PC-9 (cell line): Measurements from ENCODE around the gene ANP32B. TPM values are rescaled to one million over a fixed set of nuclear protein-coding genes. Genes with fewer than 3 reads are reported as not detected.
"Not testable (repeated sequence)": the region's sequence is repeated elsewhere in the genome, so short reads cannot be mapped to it uniquely, and the experiment has no call there.

ENCODE experiments used
- BruUV-seq: library from RNA; stranded (reverse); fragments of 400-500 nt; replicated peaks from 2 replicates; lab custom pipeline; 2021; lab: Mats Ljungman, UMichigan
- CTCF ChIA-PET: fragments of 300-600 bp; sonication (Branson Sonifier 250); formaldehyde crosslinking; loops from one replicate; lab custom pipeline; 2022; ENCODE audit warnings: antibody characterized with exemption; lab: Charles Lee
- POLR2A ChIA-PET: fragments of 300-600 bp; sonication (Branson Sonifier 250); formaldehyde crosslinking; loops from one replicate; lab custom pipeline; 2022; ENCODE audit warnings: antibody characterized with exemption; ENCODE audit not compliant: unreplicated experiment; lab: Charles Lee
- DNase-seq, 2 experiments: peaks; one replicate each; pipeline versions ENCODE4 v3.0.0 to v3.0.0-alpha.2; 2015 to 2022; ENCODE audit warnings: mixed read lengths in 1 of 2
- H2AFZ ChIP-seq: fragments of 200-600 bp; sonication (generic); 2 replicates; pipeline ENCODE4 v1.8.1; 2017; ENCODE audit warnings: antibody characterized with exemption
- H3F3A ChIP-seq: fragments of 200-600 bp; sonication (generic); 2 replicates; pipeline ENCODE4 v1.8.1; 2017; ENCODE audit warnings: antibody characterized with exemption, mild to moderate bottlenecking, low read depth; ENCODE audit not compliant: insufficient read depth
- H3K27ac ChIP-seq: fragments of 200-600 bp; sonication (generic); 2 replicates; pipeline ENCODE4 v1.6.1; 2016; ENCODE audit warnings: mixed run types
- H3K27me3 ChIP-seq: fragments of 200-600 bp; sonication (generic); 2 replicates; pipeline ENCODE4 v1.6.1; 2016; ENCODE audit warnings: low read depth, mixed run types; ENCODE audit not compliant: insufficient read depth
- H3K36me3 ChIP-seq: fragments of 200-600 bp; sonication (generic); 2 replicates; pipeline ENCODE4 v1.6.1; 2016; ENCODE audit warnings: low read depth, mixed run types
- H3K4me1 ChIP-seq: fragments of 200-600 bp; sonication (generic); replicated peaks from 2 replicates; pipeline ENCODE4 v1.6.1; 2016; ENCODE audit warnings: mixed run types; ENCODE audit not compliant: insufficient read depth
- H3K4me2 ChIP-seq: fragments of 200-600 bp; sonication (generic); 2 replicates; pipeline ENCODE4 v1.6.1; 2017; ENCODE audit warnings: mixed run types
- H3K4me3 ChIP-seq: fragments of 200-600 bp; sonication (generic); 2 replicates; pipeline ENCODE4 v1.6.1; 2016; ENCODE audit warnings: mixed run types
- H3K79me2 ChIP-seq: fragments of 200-600 bp; sonication (generic); 2 replicates; pipeline ENCODE4 v1.6.1; 2017; ENCODE audit warnings: low read depth, mixed run types
- H3K9me2 ChIP-seq: fragments of 200-600 bp; sonication (generic); 2 replicates; pipeline ENCODE4 v1.8.1; 2017; ENCODE audit warnings: mild to moderate bottlenecking; ENCODE audit not compliant: insufficient read depth
- H3K9me3 ChIP-seq: fragments of 200-600 bp; sonication (generic); 2 replicates; pipeline ENCODE4 v1.8.1; 2016; ENCODE audit warnings: low read depth; ENCODE audit not compliant: insufficient read depth
- H4K20me1 ChIP-seq: fragments of 200-600 bp; sonication (generic); 2 replicates; pipeline ENCODE4 v1.8.1; 2017; ENCODE audit not compliant: insufficient read depth
- CTCF ChIP-seq: fragments of 200-600 bp; sonication (generic); conservative IDR thresholded peaks from 2 replicates; pipeline ENCODE4 v1.6.1; 2017; ENCODE audit warnings: mixed run types, antibody characterized with exemption, mild to moderate bottlenecking, moderate library complexity
- EZH2 ChIP-seq: fragments of 200-600 bp; sonication (generic); IDR thresholded peaks from 2 replicates; pipeline ENCODE4 v1.8.0; 2017; ENCODE audit warnings: antibody characterized with exemption, low read depth
- intact Hi-C: fragments of 100-400 bp; cut with micrococcal nuclease; formaldehyde crosslinking; loops from one replicate; pipeline ENCODE4 v1.10.0; 2022; ENCODE audit not compliant: unreplicated experiment
- total RNA-seq: library from RNA; stranded (reverse); gene quantifications from 2 replicates; pipeline ENCODE4 v1.2.3, GENCODE V29; 2021

Gene ANP32B
- total RNA-seq, 1 experiment from 2014 or later = 280 TPM

GRCh38 chr9:97994703-97995102, 11.6 kb downstream of the ANP32B start:
- Histone ChIP-seq H3K4me2 (no peak overlapping the region), H2AFZ (no peak overlapping the region), H4K20me1 (peaks cover 92% of the 10 kb centered on the region), H3K4me3 (no peak overlapping the region), H3F3A (peaks cover 57% of the 10 kb centered on the region), H3K9me2 (no peaks in the 10 kb centered on the region), H3K4me1 (peaks cover 10% of the 10 kb centered on the region), H3K9me3 (no peaks in the 10 kb centered on the region), H3K36me3 (peaks cover 44% of the 10 kb centered on the region), H3K27ac (no peak overlapping the region), H3K79me2 (peaks cover 96% of the 10 kb centered on the region), H3K27me3 (no peaks in the 10 kb centered on the region)
- ChIA-PET CTCF (no interaction called here), POLR2A (no interaction called here)
- no peak for DNase-seq
- TF ChIP-seq CTCF (no peak), EZH2 (no peak)
- no TSS peak for BruUV-seq
- intact Hi-C loops = no loop called here

GRCh38 chr9:97996676-97997075, 13.5 kb downstream of the ANP32B start:
- H3K9me2 ChIP-seq, BruUV-seq, H3K27ac ChIP-seq, H3K4me2 ChIP-seq, H3K9me3 ChIP-seq, DNase-seq, H2AFZ ChIP-seq, H3K4me1 ChIP-seq, H3K27me3 ChIP-seq, intact Hi-C loops, H3K4me3 ChIP-seq, CTCF ChIA-PET: not testable (repeated sequence)
- POLR2A ChIA-PET = interaction anchor here (0.7 kb wide), 1 partner anchor 9 kb away, joined by 3 read pairs; no protein-coding TSS in a partner anchor
- Histone ChIP-seq H3F3A (peaks cover 54% of the 10 kb centered on the region; the same call in 1 of the 2 replicates), H3K36me3 (peaks cover 55% of the 10 kb centered on the region), H3K79me2 (peaks cover 95% of the 10 kb centered on the region), H4K20me1 (peaks cover 92% of the 10 kb centered on the region)

DNA sequence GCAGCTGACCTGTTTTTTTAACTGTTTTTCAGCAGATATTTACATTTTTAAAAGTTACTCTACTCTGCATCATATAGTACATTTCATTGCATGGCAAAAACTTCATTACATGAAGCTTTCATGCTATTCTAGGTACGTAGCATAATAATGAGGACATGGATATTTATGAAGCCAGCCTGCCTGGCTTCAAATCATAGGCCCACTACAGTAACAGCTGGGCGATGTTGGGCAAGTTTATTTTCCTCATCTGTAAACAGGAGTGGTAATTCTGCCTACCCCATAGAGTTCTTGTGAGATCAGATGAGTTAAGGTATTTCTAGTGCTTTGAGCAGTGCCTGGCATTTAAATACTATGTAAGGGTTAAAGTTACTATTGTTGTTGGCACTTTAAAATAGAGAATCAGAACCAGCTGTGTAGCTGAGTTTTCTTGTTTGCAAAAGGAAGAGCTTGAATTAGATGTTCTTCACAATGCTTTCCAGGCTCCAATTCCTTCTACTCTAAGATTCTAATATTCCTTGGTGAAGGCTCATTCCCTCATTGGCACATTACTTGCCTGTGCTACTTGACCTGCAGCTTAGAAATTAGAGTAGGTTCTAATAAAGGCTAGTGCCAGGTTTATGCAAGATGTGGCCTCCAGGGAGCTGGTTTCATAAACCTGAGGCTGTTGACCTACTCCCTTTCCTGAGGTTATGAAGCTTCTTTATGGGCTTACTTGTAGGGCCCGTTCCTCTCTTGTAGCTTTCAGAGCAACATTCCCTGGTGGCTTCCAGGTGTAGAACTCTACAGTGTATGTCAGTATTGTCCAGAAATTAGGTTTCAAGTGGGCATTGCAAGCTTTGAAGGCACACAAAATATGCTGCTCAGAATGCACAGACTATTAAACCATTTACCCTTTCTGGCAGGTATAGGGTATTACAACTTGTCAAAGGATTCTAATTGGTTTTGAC, 14.5 kb downstream of the ANP32B start:
- DNase-seq = no peak
- Histone ChIP-seq H3K4me1 (no peaks in the 10 kb centered on the region), H3K79me2 (peaks cover 95% of the 10 kb centered on the region), H3K27me3 (no peaks in the 10 kb centered on the region), H3K9me3 (no peaks in the 10 kb centered on the region), H3K36me3 (peaks cover 62% of the 10 kb centered on the region), H3F3A (peaks cover 52% of the 10 kb centered on the region), H3K27ac (no peak overlapping the region), H3K4me3 (no peak overlapping the region), H4K20me1 (peaks cover 92% of the 10 kb centered on the region), H2AFZ (no peak overlapping the region), H3K9me2 (no peaks in the 10 kb centered on the region), H3K4me2 (no peak overlapping the region)
- TF ChIP-seq EZH2 (no peak), CTCF (no peak)
- ChIA-PET CTCF (no interaction called here), POLR2A (interaction anchor here (0.6 kb wide), 1 partner anchor 318 kb away, joined by 3 read pairs; no protein-coding TSS in a partner anchor)
- BruUV-seq = no TSS peak
- intact Hi-C loops = no loop called here
